Skeletal muscle tissue (tissue), 4 donors: ENCODE data around the gene CLIC5. TPM values are rescaled to one million over a fixed set of nuclear protein-coding genes. Genes with fewer than 3 reads are reported as not detected.

ENCODE experiments used
- H3K27ac ChIP-seq: one replicate; pipeline ENCODE4 v1.7.0; 2013; ENCODE audit warnings: mild to moderate bottlenecking, low read depth, low read length, inconsistent platforms
- H3K27me3 ChIP-seq, 3 donors: one replicate each; pipeline ENCODE4 v1.7.0; 2013; ENCODE audit warnings: low read length in 3 of 3; ENCODE audit not compliant: control insufficient read depth in 3 of 3, insufficient read depth in 3 of 3
- H3K36me3 ChIP-seq, 3 donors: one replicate each; pipeline ENCODE4 v1.7.0; 2013; ENCODE audit warnings: low read length in 3 of 3; ENCODE audit not compliant: control insufficient read depth in 3 of 3, insufficient read depth in 3 of 3
- H3K4me1 ChIP-seq, 3 donors: one replicate each; pipeline ENCODE4 v1.7.0; 2013; ENCODE audit warnings: low read length in 3 of 3, mild to moderate bottlenecking in 3 of 3; ENCODE audit not compliant: control insufficient read depth in 3 of 3, insufficient read depth in 3 of 3
- H3K4me3 ChIP-seq, 3 donors: one replicate each; pipeline ENCODE4 v1.7.0; 2013; ENCODE audit warnings: low read length in 3 of 3
- H3K9ac ChIP-seq, 3 donors: one replicate each; pipeline ENCODE4 v1.7.0; 2013; ENCODE audit warnings: low read length in 3 of 3, mild to moderate bottlenecking in 3 of 3, moderate library complexity in 2 of 3, low read depth in 1 of 3
- H3K9me3 ChIP-seq, 3 donors: one replicate each; pipeline ENCODE4 v1.7.0; 2013; ENCODE audit warnings: low read length in 3 of 3; ENCODE audit not compliant: control insufficient read depth in 3 of 3
- total RNA-seq: library from RNA; depleted of rRNA; stranded (reverse); fragments of >200 nt; gene quantifications from one replicate; pipeline ENCODE4 v1.2.3, GENCODE V29; 2014
- donor health status: Osteomylitis.

Gene CLIC5
- total RNA-seq, 1 donor from 2014 or later, result 7.8 TPM

GRCh38 chr6:46022106-46022948 is 6.7 kb upstream of the CLIC5 start:
- Histone ChIP-seq H3K27me3 (no peaks in the 10 kb centered on the region), H3K9ac (no peak overlapping the region), H3K36me3 (no peaks in the 10 kb centered on the region), H3K27ac (no peak overlapping the region), H3K4me3 (no peak overlapping the region), H3K4me1 (peaks cover 5 to 11% (median 5%) of the 10 kb centered on the region in 3 donors), H3K9me3 (no peaks in the 10 kb centered on the region)

- Histone ChIP-seq H3K27me3 (no peaks in the 10 kb centered on the region), H3K4me3 (no peak overlapping the region), H3K27ac (no peak overlapping the region), H3K36me3 (peaks cover 0 to 3% (median 0%) of the 10 kb centered on the region in 3 donors), H3K4me1 (peaks cover 5 to 10% (median 6%) of the 10 kb centered on the region in 3 donors), H3K9ac (no peak overlapping the region), H3K9me3 (no peaks in the 10 kb centered on the region)
These were observed 2.1 kb upstream of the CLIC5 start for GRCh38 chr6:46017726-46018125.

DNA sequence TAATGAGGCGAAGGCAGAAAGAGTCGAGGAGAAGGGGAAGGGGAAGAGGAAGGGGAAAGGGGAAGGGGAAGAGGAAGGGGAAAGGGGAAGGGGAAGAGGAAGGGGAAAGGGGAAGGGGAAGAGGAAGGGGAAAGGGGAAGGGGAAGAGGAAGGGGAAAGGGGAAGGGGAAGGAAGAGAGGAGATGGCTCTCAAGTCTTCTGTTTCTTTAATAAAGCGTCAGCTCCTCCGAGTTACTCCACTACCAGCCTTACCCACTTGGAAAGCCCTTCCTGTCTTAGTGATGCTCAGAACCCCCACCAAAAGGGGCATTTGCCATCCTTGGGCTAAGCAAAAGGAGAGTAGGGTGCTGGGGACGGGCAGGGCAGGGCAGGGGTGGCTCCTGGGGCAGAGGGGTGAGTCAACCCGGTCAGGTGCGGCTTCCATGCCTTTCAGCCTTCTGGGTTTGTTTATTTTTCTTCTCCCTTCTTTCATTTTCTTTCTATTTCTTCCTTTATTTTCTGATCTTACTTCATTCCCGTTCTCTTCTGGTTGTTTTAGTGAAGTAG is 476 bp upstream of the CLIC5 start:
- Histone ChIP-seq H3K9ac (peak overlapping the region; percentile 94 to 98 (median 98)), H3K4me1 (peaks cover 16 to 20% (median 20%) of the 10 kb centered on the region in 3 donors), H3K4me3 (peak overlapping the region; percentile 21 to 91 (median 81)), H3K27me3 (no peaks in the 10 kb centered on the region), H3K9me3 (no peaks in the 10 kb centered on the region), H3K36me3 (peaks cover 0 to 3% (median 0%) of the 10 kb centered on the region in 3 donors), H3K27ac (peak overlapping the region; percentile 97)

- peak overlapping the region; percentile 81 to 91 (median 90) for H3K4me3 ChIP-seq
- H3K4me1 ChIP-seq, result peaks cover 31 to 35% (median 35%) of the 10 kb centered on the region in 3 donors
- peak overlapping the region; percentile 94 to 98 (median 98) for H3K9ac ChIP-seq
- peak overlapping the region; percentile 97 for H3K27ac ChIP-seq
- H3K27me3 ChIP-seq, result no peaks in the 10 kb centered on the region
- H3K9me3 ChIP-seq, result no peaks in the 10 kb centered on the region
- peaks cover 0 to 5% (median 0%) of the 10 kb centered on the region in 3 donors for H3K36me3 ChIP-seq
These were observed 1.0 kb downstream of the CLIC5 start for GRCh38 chr6:46014511-46015118.

DNA sequence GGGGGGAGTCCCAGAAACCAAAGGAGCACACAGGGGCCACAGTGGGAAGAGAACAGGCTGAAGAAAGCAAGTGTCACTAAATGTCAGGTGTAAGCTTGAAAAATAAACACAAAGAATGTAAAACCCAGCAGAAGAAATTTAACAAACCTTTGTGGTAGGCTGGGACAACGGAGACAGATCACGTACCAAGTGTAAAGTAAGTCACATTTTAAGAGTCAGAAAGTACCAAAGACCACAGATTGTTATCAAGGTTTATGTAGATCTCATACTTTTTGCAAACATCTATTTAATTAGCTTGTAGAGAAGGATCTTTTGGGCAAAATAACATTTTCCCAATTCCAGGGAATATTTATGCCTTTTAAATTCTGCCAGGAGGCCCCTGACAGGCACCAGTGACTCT is 1.6 kb downstream of the CLIC5 start:
- H3K9me3 ChIP-seq, result no peaks in the 10 kb centered on the region
- peaks cover 32 to 41% (median 35%) of the 10 kb centered on the region in 3 donors for H3K4me1 ChIP-seq
- H3K4me3 ChIP-seq, result peak overlapping the region; percentile 81 to 91 (median 90)
- H3K27ac ChIP-seq, result peak overlapping the region; percentile 97
- no peaks in the 10 kb centered on the region for H3K27me3 ChIP-seq
- H3K9ac ChIP-seq, result peak overlapping the region; percentile 94 to 98 (median 98)
- H3K36me3 ChIP-seq, result peaks cover 0 to 5% (median 0%) of the 10 kb centered on the region in 3 donors

DNA sequence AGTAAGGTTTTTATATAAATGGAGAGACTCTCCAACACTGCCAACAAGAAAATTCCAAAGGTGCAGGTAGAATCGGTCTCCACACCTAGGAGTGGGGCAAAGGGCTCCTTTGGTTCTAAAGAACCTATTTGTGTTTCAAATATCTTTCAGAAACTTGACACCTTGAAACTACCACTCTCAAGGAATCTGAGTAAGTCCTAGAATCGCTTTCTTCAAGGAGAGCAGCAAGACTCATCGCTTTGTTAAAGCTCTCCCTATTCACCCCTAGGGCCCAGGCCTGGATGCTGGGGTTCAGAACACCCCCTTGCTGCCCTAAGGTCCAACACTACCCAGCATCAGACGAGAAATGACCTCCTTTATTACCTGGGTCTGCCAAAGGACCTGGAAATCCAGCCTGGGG is 2.0 kb downstream of the CLIC5 start:
- no peaks in the 10 kb centered on the region for H3K27me3 ChIP-seq

GRCh38 chr6:46012834-46013233 is 2.8 kb downstream of the CLIC5 start:
- H3K36me3 ChIP-seq, result peaks cover 0 to 5% (median 0%) of the 10 kb centered on the region in 3 donors
- no peaks in the 10 kb centered on the region for H3K9me3 ChIP-seq
- H3K27ac ChIP-seq, result peak overlapping the region; percentile 97
- peaks cover 37 to 52% (median 42%) of the 10 kb centered on the region in 3 donors for H3K4me1 ChIP-seq
- H3K4me3 ChIP-seq, result peak overlapping the region; percentile 7 to 81 (median 20)
- H3K27me3 ChIP-seq, result no peaks in the 10 kb centered on the region
- H3K9ac ChIP-seq, result peak overlapping the region in 1 of 3 donors; percentile 3

More for the DNA sequence above, 2.0 kb downstream of the CLIC5 start:
- Histone ChIP-seq H3K9ac (peak overlapping the region; percentile 94 to 98 (median 98)), H3K27ac (peak overlapping the region; percentile 97), H3K4me3 (peak overlapping the region; percentile 81 to 91 (median 90)), H3K9me3 (no peaks in the 10 kb centered on the region), H3K4me1 (peaks cover 32 to 45% (median 35%) of the 10 kb centered on the region in 3 donors), H3K36me3 (peaks cover 0 to 5% (median 0%) of the 10 kb centered on the region in 3 donors)

DNA sequence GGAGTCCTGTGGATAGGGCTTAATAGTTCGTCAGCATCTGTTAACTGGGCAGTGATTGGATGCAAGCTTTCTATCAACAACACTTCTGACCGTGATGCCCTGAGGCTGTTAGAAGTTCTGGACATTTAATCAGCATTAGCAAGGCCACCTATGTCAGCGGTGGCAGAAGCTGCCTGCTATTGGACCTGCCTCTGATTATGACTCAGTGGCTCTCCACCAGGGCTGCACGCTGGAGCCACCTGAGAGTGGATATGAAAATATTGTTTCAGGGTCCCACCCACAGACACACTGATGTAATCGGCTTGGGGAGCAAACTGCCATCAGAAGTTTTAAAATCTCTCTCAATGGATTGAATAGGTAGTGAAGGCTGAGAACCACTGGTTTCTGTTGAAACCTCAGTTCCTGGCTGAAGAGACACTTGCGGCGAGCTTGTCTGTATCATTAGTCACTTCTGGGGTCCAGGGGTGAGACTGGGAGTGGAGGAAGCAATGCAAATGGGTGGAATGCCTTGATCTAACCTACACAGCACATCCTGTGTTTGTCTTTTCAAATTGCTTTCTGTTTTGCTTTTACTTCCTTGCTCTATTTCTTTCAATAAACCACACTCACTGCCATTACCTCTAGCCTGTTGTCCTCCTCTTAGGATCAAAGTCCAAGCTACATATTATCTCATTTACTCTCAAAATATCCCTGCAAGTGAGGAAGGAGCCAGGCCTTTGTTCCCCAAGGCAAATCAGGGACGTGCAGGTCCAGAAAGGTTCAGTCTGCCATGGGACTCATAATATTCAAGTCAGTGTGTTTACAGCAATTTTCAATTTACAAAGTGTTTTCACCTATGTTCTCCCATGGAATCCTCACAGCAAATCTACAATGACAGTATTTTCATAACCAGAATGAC is 4.2 kb downstream of the CLIC5 start:
- peaks cover 46 to 63% (median 50%) of the 10 kb centered on the region in 3 donors for H3K4me1 ChIP-seq
- H3K27me3 ChIP-seq, result no peaks in the 10 kb centered on the region
- H3K36me3 ChIP-seq, result peaks cover 0 to 5% (median 0%) of the 10 kb centered on the region in 3 donors
- H3K9me3 ChIP-seq, result no peaks in the 10 kb centered on the region
- peak overlapping the region; percentile 0 to 53 (median 46) for H3K4me3 ChIP-seq
- peak overlapping the region; percentile 97 for H3K27ac ChIP-seq
- peak overlapping the region in 2 of 3 donors; percentile 20 to 51 for H3K9ac ChIP-seq

DNA sequence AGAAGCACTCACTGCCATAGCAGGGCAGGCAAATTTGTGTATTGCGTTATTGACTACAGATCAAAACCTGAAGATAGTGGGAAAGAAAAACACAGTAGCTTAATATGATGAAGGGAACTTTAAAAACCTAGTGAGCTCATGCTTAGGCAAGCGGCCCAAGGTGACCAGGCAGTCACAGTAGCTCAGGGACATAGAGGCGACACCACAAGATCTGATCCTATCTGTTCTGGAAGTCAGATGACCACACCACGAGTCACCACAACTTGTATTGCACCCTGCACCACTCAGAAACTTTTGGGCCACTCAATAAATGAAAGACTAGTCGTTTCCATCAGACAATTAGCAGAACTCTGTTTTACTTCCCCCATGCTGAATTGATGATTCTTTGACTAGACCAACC is 4.9 kb downstream of the CLIC5 start:
- Histone ChIP-seq H3K4me3 (peak overlapping the region; percentile 0 to 49 (median 42)), H3K9ac (peak overlapping the region in 2 of 3 donors; percentile 15 to 51), H3K4me1 (peaks cover 48 to 67% (median 50%) of the 10 kb centered on the region in 3 donors), H3K36me3 (peaks cover 0 to 5% (median 0%) of the 10 kb centered on the region in 3 donors), H3K9me3 (no peaks in the 10 kb centered on the region), H3K27ac (peak overlapping the region; percentile 97), H3K27me3 (no peaks in the 10 kb centered on the region)
